ENCODE measurements around the gene NKIRAS1. TPM values are rescaled to one million over a fixed set of nuclear protein-coding genes. Genes with fewer than 3 reads are reported as not detected.
A peak's percentile ranks its signal among the peaks of the same experiment; 100 is the strongest.
"Not testable (repeated sequence)": the region's sequence is repeated elsewhere in the genome, so short reads cannot be mapped to it uniquely, and the experiment has no call there.

The NKIRAS1 gene
- total RNA-seq, 6 experiments from 2014 or later = 7.0 to 14.2 (median 8.5) TPM

DNA sequence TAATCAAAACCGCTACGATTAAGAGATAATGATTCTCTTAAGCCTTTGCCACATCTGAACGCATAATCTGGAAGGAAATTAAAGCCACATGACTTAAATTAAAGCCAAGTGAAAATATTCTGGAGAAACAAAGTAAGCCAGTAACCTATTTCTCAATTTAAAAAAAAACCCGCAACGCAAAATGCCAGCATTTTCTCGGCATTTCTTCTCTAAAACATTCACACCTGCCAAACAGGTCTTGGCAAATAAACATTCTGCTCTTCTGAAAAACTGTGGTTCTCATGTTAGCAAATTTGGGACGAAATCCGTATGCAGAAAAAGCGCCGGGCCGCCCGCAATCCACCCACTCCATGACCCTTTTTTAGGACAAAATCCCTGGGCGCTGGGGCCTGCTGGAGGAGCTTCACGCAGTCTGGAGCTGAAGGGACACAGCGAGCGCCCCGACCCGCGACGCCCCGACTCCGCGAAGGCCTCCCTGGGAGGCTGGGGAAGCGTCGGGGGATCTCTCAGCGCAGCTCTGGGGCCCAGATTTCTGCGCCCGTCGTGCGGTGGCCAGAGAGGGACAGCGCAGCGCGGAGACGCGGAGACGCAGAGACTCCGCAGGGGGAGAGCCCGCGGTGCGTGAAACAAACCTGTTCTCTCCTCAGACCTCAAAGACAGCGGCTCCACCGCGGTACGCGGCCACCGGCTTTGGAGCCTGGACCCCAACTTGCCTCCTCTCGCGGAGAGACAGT is 471 bp downstream of the NKIRAS1 start:
- H3K36me3 ChIP-seq = peaks cover 0 to 24% (median 12%) of the 10 kb centered on the region in 4 donors
- TF ChIP-seq, protein P1, sequence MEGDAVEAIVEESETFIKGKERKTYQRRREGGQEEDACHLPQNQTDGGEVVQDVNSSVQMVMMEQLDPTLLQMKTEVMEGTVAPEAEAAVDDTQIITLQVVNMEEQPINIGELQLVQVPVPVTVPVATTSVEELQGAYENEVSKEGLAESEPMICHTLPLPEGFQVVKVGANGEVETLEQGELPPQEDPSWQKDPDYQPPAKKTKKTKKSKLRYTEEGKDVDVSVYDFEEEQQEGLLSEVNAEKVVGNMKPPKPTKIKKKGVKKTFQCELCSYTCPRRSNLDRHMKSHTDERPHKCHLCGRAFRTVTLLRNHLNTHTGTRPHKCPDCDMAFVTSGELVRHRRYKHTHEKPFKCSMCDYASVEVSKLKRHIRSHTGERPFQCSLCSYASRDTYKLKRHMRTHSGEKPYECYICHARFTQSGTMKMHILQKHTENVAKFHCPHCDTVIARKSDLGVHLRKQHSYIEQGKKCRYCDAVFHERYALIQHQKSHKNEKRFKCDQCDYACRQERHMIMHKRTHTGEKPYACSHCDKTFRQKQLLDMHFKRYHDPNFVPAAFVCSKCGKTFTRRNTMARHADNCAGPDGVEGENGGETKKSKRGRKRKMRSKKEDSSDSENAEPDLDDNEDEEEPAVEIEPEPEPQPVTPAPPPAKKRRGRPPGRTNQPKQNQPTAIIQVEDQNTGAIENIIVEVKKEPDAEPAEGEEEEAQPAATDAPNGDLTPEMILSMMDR (IDR thresholded peaks at IDR 0.05) = no peak
- TF ChIP-seq POLR2A (IDR thresholded peaks at IDR 0.05) = no peak
- ATAC-seq (peak; percentile 47 to 68 (median 61)), DNase-seq (no peak)
- peak overlapping the region; percentile 89 to 96 (median 91) for H3K4me3 ChIP-seq
- H3K27ac ChIP-seq = peak overlapping the region; percentile 87 to 98 (median 98)
- H3K4me1 ChIP-seq = peaks cover 0 to 29% (median 12%) of the 10 kb centered on the region in 4 donors
- H3K27me3 ChIP-seq = no peaks in the 10 kb centered on the region
- no peaks in the 10 kb centered on the region for H3K9me3 ChIP-seq
- intact Hi-C loops (cut with DNase I) = no loop called here
- 0% methylated on average over 13 of the region's 48 CpGs for WGBS (ENCODE audit: insufficient coverage, low coverage, low lambda C conversion rate, missing lambda C conversion rate)

DNA sequence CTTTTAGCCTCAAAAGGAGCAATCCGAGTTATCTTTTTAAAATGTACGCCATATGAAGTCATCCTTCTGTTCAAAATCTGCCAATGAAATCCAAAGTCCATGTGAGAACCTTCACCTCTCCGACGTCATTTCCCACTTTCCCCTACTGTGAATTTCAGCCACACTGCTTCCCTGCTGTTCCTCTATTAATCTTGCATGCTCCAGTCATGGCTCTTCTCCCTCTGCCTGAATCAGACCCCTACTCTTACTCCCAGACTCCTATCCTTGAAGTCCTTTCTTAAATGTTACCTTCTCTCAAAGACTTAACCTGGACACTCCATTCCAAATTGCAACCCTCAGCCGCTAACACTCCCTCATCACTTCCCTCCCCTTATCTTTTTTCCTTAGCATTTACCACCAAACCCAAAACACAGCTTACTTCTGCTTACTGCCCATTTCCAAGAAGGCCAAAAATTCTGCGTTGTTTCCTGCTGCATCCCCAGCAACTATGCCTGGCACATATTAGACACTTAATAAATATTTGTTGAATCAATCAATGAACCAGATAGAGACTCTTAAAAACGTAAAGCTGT is 1.2 kb downstream of the NKIRAS1 start:
- TF ChIP-seq, protein P1 (IDR thresholded peaks at IDR 0.05) = no peak
- TF ChIP-seq POLR2A (IDR thresholded peaks at IDR 0.05) = peak; percentile 74
- WGBS (ENCODE audit: insufficient coverage, low coverage, low lambda C conversion rate, missing lambda C conversion rate) = 10% methylated on average over 7 of the region's 7 CpGs
- Histone ChIP-seq H3K4me3 (peak overlapping the region; percentile 89 to 96 (median 91)), H3K9me3 (no peaks in the 10 kb centered on the region), H3K4me1 (peaks cover 0 to 29% (median 12%) of the 10 kb centered on the region in 4 donors), H3K36me3 (peaks cover 0 to 24% (median 12%) of the 10 kb centered on the region in 4 donors), H3K27ac (peak overlapping the region; percentile 87 to 98 (median 98)), H3K27me3 (no peaks in the 10 kb centered on the region)
- intact Hi-C loops (cut with DNase I) = no loop called here
- ATAC-seq (peak in 3 of 4 donors; percentile 12 to 33 (median 32)), DNase-seq (peak in 1 of 3 donors; percentile 49)

DNA sequence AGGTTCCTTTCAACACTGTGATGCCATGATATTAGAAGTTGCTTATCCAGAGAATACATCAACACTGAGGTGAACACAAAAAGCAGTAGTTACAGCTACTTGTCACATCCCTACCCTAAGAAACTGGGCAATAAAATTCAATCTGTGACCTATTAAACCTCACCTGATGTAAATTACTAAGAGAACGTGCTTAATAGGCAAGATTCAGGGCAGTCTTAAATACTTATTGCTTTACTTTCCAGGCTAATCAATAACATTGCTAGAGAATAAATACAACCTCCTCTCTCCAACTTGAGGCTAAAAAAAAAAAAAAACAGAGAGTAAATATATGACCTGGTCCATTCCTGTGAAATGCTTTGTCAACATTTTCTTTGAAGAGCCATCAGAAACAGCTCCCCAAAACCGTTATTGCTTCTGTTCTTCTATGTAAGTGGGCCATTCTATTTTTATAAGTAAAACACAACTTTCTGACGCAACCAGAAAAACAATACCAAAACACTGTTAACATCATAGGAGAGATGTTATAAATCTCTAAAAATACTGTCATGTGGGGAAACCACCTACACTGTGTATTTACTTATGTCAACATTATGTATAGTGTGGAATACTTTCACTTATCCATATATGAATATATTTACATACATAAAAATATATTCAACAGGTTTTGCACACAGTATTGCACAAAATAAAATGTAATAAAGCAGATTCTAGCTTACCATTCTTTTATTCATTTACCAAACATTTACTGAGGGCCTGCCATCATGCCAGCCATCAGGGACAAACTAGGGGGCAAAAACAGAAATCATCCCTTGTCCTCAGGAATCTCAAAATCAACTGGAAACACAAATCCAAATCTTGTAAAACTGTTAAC is 2.7 kb downstream of the NKIRAS1 start:
- no peak for TF ChIP-seq POLR2A (IDR thresholded peaks at IDR 0.05)
- TF ChIP-seq, protein P1 (IDR thresholded peaks at IDR 0.05) = no peak
- Histone ChIP-seq H3K36me3 (peaks cover 0 to 21% (median 10%) of the 10 kb centered on the region in 4 donors), H3K27ac (peak overlapping the region in 2 of 3 donors; percentile 33 to 98), H3K4me3 (no peak overlapping the region), H3K9me3 (no peaks in the 10 kb centered on the region), H3K4me1 (peaks cover 0 to 29% (median 12%) of the 10 kb centered on the region in 4 donors), H3K27me3 (no peaks in the 10 kb centered on the region)
- intact Hi-C loops (cut with DNase I) = no loop called here
- whole genome bisulfite sequencing (ENCODE audit: insufficient coverage, low coverage, low lambda C conversion rate, missing lambda C conversion rate) = 38% methylated on average over 3 of the region's 3 CpGs
- no peak for DNase-seq
- ATAC-seq = peak in 1 of 4 donors; percentile 1

DNA sequence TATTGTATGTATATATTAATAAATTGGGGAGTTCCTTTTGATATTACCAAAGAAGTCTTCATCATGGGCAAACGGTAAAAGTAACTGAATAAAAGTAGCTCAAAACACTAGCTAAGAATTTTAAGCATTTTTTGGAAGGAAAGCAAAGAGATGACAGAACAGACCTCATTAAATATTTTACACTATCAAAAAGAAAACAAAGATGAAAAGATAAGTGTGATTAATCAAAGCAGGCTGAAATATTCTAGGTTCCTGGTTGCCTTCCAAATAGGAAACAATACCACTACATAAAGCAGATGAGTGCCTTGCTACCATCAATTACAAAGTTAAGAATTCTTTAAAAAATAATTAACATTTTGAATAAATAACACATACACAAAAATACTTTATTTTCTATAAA is 3.6 kb downstream of the NKIRAS1 start:
- Histone ChIP-seq H3K27ac (no peak overlapping the region), H3K9me3 (no peaks in the 10 kb centered on the region), H3K4me1 (peaks cover 0 to 22% (median 9%) of the 10 kb centered on the region in 4 donors), H3K36me3 (peaks cover 0 to 12% (median 5%) of the 10 kb centered on the region in 4 donors), H3K4me3 (no peak overlapping the region), H3K27me3 (no peaks in the 10 kb centered on the region)
- intact Hi-C loops (cut with DNase I) = no loop called here
- WGBS (ENCODE audit: insufficient coverage, low coverage, low lambda C conversion rate, missing lambda C conversion rate) = 92% methylated on average over 1 of the region's 1 CpG
- TF ChIP-seq, protein P1 (IDR thresholded peaks at IDR 0.05) = no peak
- TF ChIP-seq POLR2A (IDR thresholded peaks at IDR 0.05) = no peak
- DNase-seq = no peak
- ATAC-seq = no peak

DNA sequence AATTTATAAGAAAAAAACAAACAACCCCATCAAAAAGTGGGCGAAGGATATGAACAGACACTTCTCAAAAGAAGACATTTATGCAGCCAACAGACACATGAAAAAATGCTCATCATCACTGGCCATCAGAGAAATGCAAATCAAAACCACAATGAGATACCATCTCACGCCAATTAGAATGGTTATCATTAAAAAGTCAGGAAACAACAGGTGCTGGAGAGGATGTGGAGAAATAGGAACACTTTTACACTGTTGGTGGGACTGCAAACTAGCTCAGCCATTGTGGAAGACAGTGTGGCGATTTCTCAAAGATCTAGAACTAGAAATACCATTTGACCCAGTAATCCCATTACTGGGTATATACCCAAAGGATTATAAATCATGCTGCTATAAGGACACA is 4.5 kb downstream of the NKIRAS1 start:
- ATAC-seq; intact Hi-C loops (cut with DNase I); H3K27me3 ChIP-seq; DNase-seq; H3K4me3 ChIP-seq; H3K27ac ChIP-seq; H3K9me3 ChIP-seq: not testable (repeated sequence)
- Histone ChIP-seq H3K36me3 (peaks cover 0 to 10% (median 5%) of the 10 kb centered on the region in 4 donors), H3K4me1 (peaks cover 0 to 19% (median 7%) of the 10 kb centered on the region in 4 donors)
- WGBS (ENCODE audit: insufficient coverage, low coverage, low lambda C conversion rate, missing lambda C conversion rate) = 94% methylated on average over 3 of the region's 3 CpGs
